Omental fat pad (tissue), 4 donors: ENCODE results near the gene SCAP. TPM values are rescaled to one million over a fixed set of nuclear protein-coding genes. Genes with fewer than 3 reads are reported as not detected.

Experiments
- ATAC-seq: fragments of 150-250 bp; one replicate; pipeline ENCODE4 v1.9.1; 2016; ENCODE audit warnings: mild to moderate bottlenecking, moderate library complexity; ENCODE audit not compliant: low FRiP score
- DNase-seq: peaks from one replicate; pipeline ENCODE4 v3.0.0-alpha.2; 2019; ENCODE audit warnings: low spot score
- CTCF ChIP-seq, 3 donors: fragments of 450-650 bp; IDR thresholded peaks; one replicate each; pipeline ENCODE4 v1.5.1; 2016 to 2017; ENCODE audit warnings: antibody characterized with exemption in 3 of 3, mild to moderate bottlenecking in 3 of 3, moderate library complexity in 2 of 3
- total RNA-seq, 4 donors: library from RNA; depleted of rRNA; stranded (reverse); fragments of >200 nt; gene quantifications; one replicate each; pipeline ENCODE4 v1.1.0, GENCODE V29; 2016

SCAP gene
- total RNA-seq, 4 donors from 2014 or later: 57.7 to 83.2 (median 78.7) TPM

- DNase-seq (no peak), ATAC-seq (no peak)
- no peak for TF ChIP-seq CTCF (IDR thresholded peaks at IDR 0.05)
Measured at GRCh38 chr3:47424434-47425382, 51.0 kb downstream of the SCAP start.

DNA sequence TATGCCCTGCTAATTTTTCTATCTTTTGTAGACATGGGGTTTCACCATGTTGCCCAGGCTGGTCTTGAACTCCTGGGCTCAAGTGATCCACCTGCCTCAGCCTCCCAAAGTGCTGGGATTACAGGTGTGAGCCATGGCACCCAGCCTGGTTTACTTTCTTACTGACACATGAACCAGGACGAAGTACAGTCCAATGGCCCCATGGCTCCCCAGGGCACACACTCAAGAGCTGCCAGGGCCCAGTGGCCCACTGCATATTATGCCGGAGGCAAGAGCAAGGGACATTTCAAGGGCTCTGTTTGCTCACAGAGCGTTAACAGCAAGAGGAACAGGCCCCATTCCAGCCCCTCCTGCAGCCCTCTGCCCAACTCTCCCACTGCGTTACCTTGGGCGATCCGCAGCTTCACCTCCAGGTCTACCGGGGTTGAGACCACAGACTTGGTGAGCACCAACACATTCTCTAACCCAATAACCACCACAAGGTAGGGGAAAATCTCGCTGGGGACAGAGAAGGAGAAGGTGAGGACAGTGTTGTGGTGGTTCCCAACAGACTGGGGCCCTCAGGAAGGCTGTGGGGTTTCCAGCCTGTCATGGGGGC lies 52.1 kb downstream of the SCAP start:
- DNase-seq: no peak
- no peak for TF ChIP-seq CTCF (IDR thresholded peaks at IDR 0.05)
- ATAC-seq: no peak

DNA sequence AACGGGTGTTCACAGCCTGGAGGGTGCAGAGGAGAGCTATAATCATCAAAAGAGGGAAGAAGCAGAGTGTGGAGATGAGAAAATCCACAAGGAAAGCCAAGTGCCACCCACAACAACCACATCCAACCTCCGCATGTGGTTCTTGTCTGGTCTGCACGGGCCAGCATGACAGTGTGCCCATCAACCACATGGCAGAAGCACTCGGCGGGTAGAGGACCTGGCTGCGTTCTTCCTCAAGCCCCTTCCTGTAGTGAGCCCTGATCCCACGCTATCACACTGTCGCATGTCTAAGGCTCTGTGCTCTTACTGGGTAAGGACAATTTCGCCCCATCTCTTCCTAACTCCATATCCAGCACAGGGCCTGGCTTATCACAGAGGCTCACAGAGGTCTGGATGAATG lies 53.0 kb downstream of the SCAP start:
- no peak for TF ChIP-seq CTCF (IDR thresholded peaks at IDR 0.05)
- ATAC-seq (no peak), DNase-seq (no peak)

DNA sequence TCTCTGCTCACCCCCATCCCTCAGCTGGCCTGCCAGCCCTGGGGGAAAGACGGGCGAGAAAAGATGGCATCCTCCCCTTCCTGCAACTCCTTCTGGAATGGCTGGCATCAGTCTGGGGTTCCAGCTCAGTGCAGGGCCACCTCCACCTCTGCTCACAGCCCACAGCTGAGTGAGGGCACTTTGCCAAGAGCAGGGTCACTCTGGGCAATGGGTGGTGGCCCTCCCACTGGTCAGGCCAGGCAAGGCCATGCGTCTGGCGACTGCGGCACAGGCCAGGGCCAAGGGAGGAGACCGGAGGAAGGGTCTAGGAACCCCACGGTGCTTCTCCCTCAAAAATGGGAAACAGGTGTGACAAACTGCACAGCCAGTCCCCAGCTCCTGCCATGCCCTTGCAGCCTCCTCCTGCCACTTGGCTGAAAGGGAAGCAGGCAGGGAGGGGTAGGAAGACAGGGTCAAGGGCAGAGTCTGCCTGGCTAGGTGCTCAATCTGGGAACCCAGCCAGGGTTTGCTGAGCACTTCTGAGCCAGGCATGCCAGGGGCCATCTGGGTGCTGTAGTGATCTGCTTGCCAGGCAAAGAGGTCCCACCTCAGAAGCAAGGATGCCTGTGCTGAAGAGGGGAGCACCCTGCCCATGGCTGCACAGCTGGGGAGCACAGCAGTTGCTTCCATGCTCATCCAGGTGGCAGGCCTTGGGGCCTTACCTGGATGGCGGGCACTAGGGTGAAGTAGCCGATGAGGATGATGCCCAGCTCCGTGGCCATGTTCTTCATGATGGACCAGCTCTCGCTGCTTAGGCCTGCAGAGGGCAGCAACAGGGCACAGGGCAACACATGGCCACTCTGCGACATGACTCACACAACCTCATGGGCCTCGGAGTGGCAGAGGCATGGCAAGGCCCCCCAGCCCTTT lies 53.7 kb downstream of the SCAP start:
- no peak for ATAC-seq
- no peak for TF ChIP-seq CTCF (IDR thresholded peaks at IDR 0.05)
- no peak for DNase-seq

DNA sequence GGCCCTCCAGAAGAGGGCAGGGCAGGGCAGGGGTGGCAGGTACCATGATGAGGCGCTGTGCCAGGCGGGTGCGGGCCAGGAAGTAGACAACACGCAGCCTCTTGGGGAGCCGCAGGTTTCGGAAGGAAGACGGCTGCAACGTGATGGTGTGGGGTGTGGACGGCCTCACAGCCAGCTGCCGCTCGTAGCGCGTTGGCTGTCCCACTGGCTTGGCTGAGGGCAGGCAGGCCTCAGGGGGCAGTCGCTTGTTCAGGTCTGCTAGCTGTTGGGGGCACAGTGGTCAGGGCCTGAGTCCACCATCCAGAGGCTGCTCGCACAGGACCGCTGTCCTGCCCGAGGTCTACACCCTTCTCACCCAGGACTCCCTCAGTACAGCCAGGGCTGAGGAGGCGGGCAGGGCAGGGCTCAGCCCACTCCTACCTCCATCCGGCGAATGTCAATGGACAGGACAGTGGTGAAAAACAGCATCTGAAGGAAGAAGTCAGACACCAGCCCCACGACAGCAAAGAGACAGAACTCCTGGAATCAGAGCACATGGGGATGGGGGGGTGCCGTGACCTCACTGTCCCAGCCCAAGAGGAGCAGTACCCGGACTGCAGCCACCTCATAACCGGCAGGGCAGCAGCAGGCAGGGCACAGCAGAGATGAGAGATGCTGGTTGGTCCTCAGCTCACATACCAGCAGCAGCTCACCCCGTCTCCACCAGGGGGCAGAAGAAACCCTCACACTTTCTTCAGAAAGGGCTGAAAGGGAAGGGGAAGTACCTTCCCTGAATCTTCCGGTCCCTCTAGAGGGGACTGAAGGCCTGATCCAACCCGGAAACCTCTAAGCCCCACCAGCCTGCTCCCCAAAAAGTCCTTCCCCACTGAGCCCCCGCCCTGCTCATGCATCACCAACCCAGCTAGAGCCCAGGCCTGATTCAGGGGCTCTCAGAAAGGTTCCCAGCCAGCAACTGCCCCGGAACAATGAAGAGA lies 54.9 kb downstream of the SCAP start:
- ATAC-seq (peak; percentile 54), DNase-seq (peak; percentile 87)
- peak in 2 of 3 donors; percentile 56 to 74 for TF ChIP-seq CTCF (IDR thresholded peaks at IDR 0.05)

DNA sequence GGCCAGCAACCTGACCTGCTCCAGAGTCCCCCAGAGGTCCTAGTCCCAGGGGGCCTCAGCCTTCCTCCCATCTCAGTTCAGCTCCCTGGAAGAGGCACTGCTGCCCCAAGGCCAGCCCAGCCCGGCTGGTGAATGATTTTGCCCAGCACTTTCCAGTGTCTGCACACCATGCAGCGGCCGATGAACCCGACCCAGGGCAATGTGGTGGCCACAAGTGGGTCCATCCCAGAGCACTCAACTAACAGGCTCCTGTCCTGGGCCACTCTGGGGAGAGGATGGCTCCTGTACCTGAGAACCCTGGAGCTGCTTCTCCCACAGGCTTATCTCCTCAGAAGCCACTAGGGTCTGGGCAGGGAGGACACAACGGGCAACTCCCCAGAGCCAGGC lies 55.7 kb downstream of the SCAP start:
- TF ChIP-seq CTCF (IDR thresholded peaks at IDR 0.05): no peak
- ATAC-seq (no peak), DNase-seq (no peak)
